ENCODE results near the gene GPRASP1.
"Not testable (repeated sequence)": the region's sequence is repeated elsewhere in the genome, so short reads cannot be mapped to it uniquely, and the experiment has no call there.

Gene GPRASP1

DNA sequence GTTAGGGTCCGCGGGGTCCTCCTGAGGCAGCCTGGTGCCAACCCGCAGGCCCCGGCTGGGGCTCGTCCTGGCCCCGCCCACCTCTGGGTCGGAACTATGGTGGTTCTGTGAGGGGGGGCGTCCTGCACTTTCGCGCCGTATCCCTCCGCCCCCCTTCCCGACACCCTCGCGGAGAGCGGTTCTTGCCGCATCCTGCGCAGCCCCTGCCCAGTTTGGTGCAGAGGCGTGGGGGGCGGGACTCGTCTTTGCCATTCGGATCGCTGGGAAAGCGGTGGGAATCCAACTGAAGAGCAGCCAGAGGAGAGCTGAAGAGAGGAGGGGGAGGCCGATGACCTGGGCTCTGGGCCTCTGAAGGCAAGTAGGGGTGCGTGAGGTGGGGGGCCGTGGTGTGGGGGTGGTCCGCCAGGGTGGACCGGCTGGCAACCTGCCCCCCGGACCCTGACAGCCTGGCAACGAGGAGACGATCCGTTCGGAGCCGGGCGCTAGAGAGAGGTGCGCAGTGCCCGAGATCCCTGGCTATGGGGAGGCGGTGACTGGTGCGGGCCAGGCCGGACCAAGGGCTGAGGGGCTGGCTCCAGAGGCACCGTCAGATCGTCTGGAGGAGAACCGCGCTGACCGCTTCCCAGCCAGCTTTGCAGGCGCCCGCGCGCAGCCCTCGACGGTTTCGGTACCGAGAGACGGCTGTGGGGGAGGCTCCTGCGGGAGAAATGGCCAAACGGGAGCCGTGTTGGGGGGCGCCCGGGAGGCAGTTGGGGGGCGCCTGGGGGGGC, at the start of gene GPRASP1:
GPRASP1 (plus strand) TSS at position 242 of the 770 bp plus-strand sequence. CDS start 2,431 bp downstream, outside the sequence.
- peak; percentile 14 for DNase-seq

DNA sequence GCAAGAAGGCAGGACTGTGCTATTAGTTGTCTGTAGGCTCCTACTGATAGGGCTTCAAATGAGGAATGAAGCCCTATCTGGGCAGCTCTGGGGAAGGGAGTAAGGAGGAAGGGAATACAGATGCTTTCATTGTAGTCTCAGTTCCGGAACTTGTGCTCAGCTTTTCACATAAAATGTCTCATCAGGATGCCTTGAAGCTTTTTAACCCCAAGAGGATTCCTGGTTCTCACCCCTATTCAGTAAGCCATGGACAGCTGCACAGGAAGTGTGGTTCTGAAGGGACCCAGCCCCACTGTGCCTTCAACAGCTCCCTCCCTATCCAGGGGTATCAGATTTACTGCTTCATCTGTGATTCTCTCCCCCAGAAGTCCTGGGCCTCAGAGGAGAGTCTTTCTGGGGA, 47.0 kb upstream of the GPRASP1 start:
- DNase-seq = no peak

- DNase-seq = no peak
Observed at GRCh38 chrX:102606115-102606514, 45.2 kb upstream of the GPRASP1 start.

DNA sequence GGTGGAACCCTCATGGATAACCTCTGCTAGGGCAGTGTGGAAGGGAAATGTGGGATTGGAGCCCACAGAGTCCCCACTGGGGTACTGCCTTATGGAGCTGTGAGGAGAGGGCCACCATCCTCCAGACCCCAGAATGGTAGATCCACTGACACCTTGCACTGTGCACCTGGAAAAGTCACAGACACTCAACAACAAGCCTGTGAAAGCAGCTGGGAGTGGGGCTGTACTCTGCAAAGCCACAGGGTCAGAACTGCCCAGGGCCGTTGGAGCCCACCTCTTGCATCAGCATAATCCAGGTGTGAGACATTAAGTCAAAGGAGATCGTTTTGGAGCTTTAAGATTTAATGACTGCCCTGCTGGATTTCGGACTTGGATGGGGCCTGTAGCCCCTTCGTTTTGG, 40.4 kb upstream of the GPRASP1 start:
- no peak for DNase-seq

DNA sequence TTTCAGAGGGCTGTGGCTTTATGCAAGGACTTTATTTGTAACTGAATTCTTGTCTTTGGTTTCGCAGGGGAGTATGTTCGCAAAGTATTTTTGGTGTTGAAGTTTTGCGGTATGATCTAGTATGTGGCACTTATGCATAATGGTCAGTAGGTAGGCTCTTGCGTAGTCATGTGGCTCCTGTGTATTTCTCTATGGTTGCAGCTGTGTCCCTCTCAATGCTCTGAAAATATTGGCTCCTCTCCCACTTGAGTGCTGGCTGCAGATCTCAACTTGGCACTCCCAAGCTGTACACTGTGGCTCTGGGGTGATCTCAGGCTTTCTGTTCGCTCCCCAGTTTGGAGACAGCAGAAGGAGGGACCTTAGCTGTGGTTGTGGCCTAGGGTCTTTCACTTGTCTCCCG, 27.2 kb upstream of the GPRASP1 start:
- no peak for DNase-seq

DNA sequence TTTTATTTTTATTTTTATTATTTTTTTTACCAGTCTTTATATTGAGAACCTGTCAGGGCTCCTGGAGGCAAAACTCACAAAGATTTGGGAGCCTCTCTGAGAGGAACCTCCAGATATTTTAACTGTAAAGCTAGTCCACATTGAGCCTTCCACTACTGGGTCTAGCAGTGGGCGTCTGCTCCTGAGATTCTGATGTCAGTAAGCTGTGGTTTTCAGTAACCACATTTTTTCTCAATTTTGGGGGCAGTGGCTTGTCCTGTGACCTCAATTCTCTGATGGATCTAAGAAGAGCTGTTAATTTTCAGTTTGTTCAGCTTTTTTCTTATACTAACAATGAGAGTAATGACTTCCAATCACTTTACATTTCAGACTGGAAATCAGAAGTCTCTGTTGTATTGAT, 23.6 kb upstream of the GPRASP1 start:
- DNase-seq = peak; percentile 24

GRCh38 chrX:102637561-102637960, 13.7 kb upstream of the GPRASP1 start:
- DNase-seq = no peak

DNA sequence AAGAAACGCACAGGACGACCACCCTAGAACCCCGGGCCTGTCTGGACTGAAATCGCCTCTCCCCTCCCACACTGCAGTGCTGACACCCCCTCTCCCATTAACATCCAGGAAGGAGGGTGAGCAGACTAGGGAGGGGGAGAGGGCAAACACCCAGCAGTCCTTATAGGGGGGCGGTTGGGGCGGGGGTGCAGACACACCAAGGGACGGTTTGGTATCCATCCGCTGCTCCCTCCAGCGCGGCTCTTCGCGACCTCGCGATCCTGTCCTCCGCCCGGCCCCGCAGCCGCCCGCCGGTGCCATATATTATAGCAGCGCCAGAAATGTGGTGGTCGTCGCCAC, 411 bp upstream of the GPRASP1 start:
- DNase-seq = no peak

DNA sequence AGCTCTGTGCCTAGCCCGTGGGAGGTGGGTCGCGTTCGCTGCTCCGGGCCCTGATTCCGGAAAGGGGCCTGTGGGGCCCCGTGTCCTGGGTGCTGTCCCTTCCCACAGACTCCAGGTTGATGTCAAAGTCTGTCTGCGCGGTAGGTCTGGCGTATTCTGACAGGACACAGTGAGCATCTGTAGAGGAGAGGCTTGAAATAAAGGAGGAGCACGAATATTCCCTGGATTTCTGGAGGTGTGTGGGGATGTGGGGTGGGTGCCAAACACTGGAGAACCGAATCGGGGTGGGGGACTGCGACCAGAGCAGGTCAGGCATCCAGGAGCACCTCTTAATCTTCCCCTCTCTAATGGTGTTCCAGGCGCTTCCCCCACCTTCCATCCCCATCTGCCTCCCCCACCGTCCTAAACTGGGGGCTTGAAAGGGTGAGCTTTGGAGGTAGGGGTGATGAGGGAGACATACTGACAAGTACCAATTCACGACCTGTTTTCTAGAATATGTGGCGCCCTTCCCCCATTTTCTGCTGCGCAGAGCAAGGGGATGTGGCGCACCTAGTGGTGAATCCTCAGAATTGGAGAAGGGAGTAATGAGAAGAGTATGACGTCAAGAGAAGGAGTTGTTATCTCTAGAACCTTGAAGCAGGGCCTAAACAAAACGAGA, 877 bp downstream of the GPRASP1 start:
- no peak for DNase-seq

GRCh38 chrX:102654696-102655095, 3.4 kb downstream of the GPRASP1 start:
- DNase-seq = no peak

GRCh38 chrX:102658556-102658955, 7.3 kb downstream of the GPRASP1 start:
- no peak for DNase-seq

DNA sequence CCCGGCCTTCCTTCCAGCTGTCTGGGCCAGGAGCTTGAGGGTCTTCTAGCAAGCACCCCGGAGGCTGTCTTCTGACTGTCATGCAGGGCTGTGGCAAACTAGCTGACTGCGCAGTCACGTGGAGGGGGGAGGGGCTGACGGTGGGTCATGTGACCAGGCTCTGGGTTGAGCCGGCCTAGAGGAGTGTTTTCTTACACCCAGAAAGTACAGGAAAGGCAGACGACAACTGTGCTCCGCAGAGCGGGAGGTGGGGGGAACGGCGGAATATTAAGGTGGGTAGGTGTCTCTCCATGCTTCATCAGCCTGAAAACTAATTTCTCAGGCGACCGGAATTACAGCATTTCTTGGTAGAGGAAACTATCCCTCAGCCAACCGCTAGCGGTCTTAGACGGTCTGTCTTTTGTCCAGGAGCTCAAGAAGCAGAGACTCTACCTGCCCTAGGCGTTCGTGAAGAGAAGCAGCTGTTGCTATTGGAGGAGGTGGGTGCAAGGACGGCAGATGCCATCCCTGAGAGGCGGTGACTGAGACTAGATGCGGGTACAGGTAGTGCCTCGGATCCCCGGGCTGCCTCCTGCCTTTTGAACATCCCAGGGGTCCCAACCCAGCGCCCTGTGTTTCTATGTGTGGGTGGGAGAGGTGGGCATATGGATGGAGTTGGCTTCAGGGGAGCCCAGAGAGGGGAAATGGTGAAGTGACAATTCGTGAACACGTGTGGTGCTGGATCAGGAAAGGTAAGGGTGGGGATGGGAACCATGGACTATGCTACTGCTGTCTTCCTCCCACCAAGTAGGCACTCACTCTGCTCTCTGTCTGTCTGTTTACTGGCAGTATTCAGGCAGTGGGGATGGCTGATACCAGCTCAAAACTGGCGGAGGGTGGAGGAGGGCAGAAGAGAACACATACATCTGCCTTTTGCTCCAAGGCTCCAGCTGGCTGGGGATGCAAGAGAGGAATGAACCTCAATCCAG, 8.8 kb downstream of the GPRASP1 start:
- DNase-seq = peak; percentile 67

DNA sequence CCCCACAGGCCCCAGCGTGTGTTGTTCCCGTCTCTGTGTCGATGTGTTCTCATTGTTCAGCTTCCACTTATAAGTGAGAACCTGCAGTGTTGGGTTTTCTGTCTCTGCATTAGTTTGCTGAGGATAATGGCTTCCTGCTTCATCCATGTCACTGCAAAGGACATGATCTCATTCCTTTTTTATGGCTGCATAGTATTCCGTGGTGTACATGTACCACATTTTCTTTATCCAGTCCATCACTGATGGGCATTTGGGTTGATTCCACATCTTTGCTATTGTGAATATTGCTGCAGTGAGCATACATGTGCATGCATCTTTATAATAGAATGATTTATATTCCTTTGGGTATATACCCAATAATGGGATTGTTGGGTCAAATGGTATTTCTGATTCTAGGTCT, 12.5 kb downstream of the GPRASP1 start:
- not testable (repeated sequence) for DNase-seq

GRCh38 chrX:102667034-102667433, 15.8 kb downstream of the GPRASP1 start:
- not testable (repeated sequence) for DNase-seq

DNA sequence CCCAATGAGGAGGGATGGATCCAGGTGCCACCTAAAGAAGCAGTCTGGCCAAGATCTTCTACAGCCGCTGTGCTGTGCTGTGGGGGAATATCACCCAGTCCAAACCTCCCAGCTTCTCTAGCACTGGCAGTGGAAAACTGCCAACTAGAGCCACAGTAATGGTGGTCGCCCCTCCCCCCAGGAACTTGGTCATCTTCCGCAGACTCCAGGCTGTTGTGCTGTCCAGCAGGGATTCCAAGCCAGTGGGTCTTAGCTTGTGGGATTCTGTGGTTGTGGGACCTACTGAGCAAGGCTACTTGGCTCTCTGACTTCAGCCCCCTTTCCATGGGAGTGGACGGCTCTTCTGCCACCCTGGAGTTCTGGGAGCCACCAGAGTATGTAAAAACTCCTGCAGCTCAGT, 18.2 kb downstream of the GPRASP1 start:
- DNase-seq = no peak

- no peak for DNase-seq
Observed at GRCh38 chrX:102672856-102673255, 21.6 kb downstream of the GPRASP1 start.

DNA sequence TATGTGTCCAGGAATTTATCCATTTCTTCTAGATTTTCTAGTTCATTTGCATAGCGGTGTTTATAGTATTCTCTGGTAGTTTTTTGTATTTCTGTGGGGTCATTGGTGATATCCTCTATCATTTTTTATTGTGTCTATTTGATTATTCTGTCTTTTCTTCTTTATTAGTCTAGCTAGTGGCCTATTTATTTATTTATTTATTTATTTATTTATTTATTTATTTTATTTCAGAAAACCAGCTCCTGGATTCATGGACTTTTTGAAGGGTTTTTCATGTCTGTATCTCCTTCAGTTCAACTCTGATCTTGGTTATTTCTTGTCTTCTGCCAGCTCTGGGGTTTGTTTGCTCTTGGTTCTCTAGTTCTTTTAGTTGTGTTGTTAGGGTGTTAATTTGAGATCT, 26.2 kb downstream of the GPRASP1 start:
- not testable (repeated sequence) for DNase-seq

DNA sequence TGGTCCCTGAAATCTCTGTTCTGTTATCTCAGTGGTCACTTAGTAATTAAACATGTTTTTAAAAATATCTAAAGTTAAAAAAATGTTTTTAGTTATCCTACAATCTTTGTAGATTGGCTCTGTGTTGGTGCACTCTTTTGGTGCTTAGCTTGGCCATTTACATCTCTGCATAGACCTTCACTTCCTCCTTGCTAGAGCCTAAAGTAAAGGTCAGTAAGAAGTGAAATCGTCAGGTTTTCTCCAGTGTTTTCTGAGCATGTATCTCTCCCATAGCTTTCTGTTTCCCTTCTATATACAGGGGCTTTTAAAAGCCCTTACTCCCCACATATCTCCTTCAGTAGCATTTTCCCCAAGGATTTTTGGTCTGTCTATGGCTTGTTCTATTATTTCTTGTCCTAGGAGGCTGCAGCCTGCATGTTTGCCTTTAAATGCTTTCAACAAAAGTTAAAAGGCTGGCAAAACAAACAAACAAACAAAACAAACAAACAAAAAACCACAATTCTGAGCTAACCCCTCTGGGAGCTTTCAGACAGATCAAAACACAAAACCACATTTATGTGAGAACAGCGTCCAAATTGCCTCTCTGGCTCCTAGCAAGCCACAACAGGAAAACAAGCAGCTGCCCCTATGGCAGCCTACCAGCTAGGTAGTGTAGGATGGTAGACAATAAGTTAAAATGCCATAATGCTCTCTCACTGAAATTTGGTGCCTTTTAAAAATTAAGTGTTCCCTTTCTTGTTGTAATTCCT, 33.7 kb downstream of the GPRASP1 start:
- no peak for DNase-seq

DNA sequence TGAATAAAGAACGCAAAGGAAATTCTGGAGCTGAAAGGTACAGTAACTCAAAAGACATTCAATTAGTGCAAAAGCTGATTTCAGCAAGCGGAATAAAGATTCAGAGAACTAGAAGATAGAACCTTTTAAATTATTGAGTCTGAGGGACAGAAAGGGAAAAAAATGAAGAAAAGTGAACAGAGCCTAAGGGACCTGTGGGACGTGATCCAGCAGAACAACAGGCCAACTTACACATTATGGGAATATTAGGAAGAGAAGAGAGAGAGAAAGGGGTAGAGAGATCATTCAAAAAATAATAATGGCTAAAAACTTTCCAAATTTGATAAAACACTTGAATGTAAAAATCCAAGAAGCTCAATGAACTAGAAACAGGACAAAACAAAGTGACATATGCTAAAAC, 43.5 kb downstream of the GPRASP1 start:
- DNase-seq = no peak

DNA sequence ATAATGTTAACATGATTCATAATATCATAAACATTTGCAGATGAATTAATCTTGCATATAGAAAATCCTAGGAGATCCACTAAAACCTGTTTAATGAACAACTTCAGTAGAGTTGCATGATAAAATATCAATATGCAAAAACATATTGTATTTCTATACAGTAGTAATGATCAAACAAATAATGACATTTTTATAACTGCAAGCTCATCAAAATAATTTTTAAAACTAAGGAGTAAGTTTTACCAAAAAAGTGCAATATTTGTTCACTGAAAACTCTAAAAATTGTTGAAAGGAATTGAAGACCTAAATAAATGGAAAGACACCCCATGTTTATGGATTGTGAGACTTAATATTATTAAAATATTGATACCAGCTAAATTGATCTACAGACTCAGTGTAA, 45.0 kb downstream of the GPRASP1 start:
- no peak for DNase-seq

DNA sequence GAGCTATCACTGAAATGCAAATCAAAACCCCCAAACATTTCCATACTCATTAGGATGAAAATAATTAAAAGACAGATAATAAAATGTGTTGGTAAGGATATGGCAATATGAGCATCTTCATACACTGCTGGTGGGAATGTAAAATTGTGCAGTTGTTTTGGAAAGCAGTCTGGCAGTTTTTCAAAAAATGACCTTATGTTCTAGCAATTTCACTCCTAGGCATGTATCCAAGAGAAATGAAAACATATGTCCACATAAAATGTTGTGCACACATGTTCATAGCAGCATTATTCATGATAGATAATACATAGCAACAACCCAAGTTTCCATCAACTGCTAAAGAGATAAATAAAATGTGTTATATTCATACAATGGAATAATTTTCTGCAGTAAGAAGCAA, 46.2 kb downstream of the GPRASP1 start:
- DNase-seq = no peak
